Natural killer cell (primary cell): ENCODE results near the gene PDZD11. TPM values are rescaled to one million over a fixed set of nuclear protein-coding genes. Genes with fewer than 3 reads are reported as not detected.
"Not testable (repeated sequence)": the region's sequence is repeated elsewhere in the genome, so short reads cannot be mapped to it uniquely, and the experiment has no call there.

Experiments used
- ATAC-seq, 3 donors: fragments of 150-1000 bp in 2 of 3; fragments of 200-7000 bp in 1 of 3; cut with Tn5 transposase; 1 replicate in 1 of 3; 2 replicates in 2 of 3; pipeline ENCODE4 v1.10.0; 2021; ENCODE audit warnings: mild to moderate bottlenecking in 2 of 3, moderate library complexity in 2 of 3
- DNase-seq, 2 donors: peaks; one replicate each; pipeline versions ENCODE4 v3.0.0 to v3.0.0-alpha.2; 2013 to 2021; ENCODE audit warnings: mixed read lengths in 1 of 2
- H3K27ac ChIP-seq: one replicate; pipeline ENCODE4 v1.5.1; 2013; ENCODE audit warnings: mild to moderate bottlenecking, low read length
- H3K27me3 ChIP-seq: one replicate; pipeline ENCODE4 v1.6.1; 2013; ENCODE audit warnings: low read length; ENCODE audit not compliant: control insufficient read depth, insufficient read depth
- H3K36me3 ChIP-seq: one replicate; pipeline ENCODE4 v1.6.1; 2013; ENCODE audit warnings: low read length; ENCODE audit not compliant: control insufficient read depth, insufficient read depth
- H3K4me1 ChIP-seq: one replicate; pipeline ENCODE4 v1.6.1; 2013; ENCODE audit warnings: low read length; ENCODE audit not compliant: control insufficient read depth, insufficient read depth
- H3K4me3 ChIP-seq: one replicate; pipeline ENCODE4 v1.5.1; 2013; ENCODE audit warnings: low read length
- H3K9me3 ChIP-seq: one replicate; pipeline ENCODE4 v1.6.1; 2013; ENCODE audit warnings: low read length; ENCODE audit not compliant: control insufficient read depth, insufficient read depth
- H3K27ac Mint-ChIP-seq, 2 donors: one replicate each; pipeline ENCODE4 v1.8.0; 2022; ENCODE audit warnings: mild to moderate bottlenecking in 2 of 2, mixed read lengths in 2 of 2, moderate library complexity in 1 of 2
- H3K27me3 Mint-ChIP-seq, 2 donors: one replicate each; pipeline ENCODE4 v1.8.0; 2022; ENCODE audit warnings: low read depth in 2 of 2, mixed read lengths in 2 of 2
- H3K36me3 Mint-ChIP-seq: one replicate; pipeline ENCODE4 v1.8.0; 2022; ENCODE audit warnings: mixed read lengths
- H3K4me1 Mint-ChIP-seq, 2 donors: one replicate each; pipeline ENCODE4 v1.8.0; 2022; ENCODE audit warnings: mixed read lengths in 2 of 2
- H3K4me3 Mint-ChIP-seq: one replicate; pipeline ENCODE4 v1.8.0; 2022; ENCODE audit warnings: mild to moderate bottlenecking, moderate library complexity, mixed read lengths
- H3K9me3 Mint-ChIP-seq, 2 donors: one replicate each; pipeline ENCODE4 v1.8.0; 2022; ENCODE audit warnings: mixed read lengths in 2 of 2
- CTCF ChIP-seq: fragments of 200-600 bp; IDR thresholded peaks from one replicate; pipeline ENCODE4 v1.8.0; 2022; ENCODE audit warnings: antibody characterized with exemption
- WGBS: methylation state at CpG from one replicate; pipeline ENCODE4 v1.1.7; 2013; ENCODE audit warnings: missing lambda C conversion rate; ENCODE audit not compliant: insufficient coverage; 5-methylcytosine and 5-hydroxymethylcytosine counted together
- intact Hi-C: fragments of 100-400 bp; cut with micrococcal nuclease; formaldehyde crosslinking; loops from one replicate; pipeline ENCODE4 v1.14.2; 2022
- total RNA-seq, 4 donors: library from RNA; stranded (reverse); fragments of 120-200 nt in 1 of 4; gene quantifications; one replicate each; pipeline versions ENCODE4 v1.2.3 to v1.2.4, GENCODE V29; 2013 to 2022

The PDZD11 gene
- total RNA-seq, 3 donors from 2014 or later (not counting 1 experiment from before 2014, with no cell fraction given), result 16.7 to 22.3 (median 17.0) TPM

- Histone ChIP-seq H3K36me3 (no peaks in the 10 kb centered on the region), H3K27me3 (no peaks in the 10 kb centered on the region), H3K27ac (no peak overlapping the region), H3K4me3 (no peak overlapping the region), H3K9me3 (no peaks in the 10 kb centered on the region), H3K4me1 (no peaks in the 10 kb centered on the region)
- Mint-ChIP-seq H3K36me3 (no peaks in the 10 kb centered on the region), H3K4me3 (no peak overlapping the region), H3K27ac (no peak overlapping the region), H3K4me1 (no peaks in the 10 kb centered on the region), H3K9me3 (no peaks in the 10 kb centered on the region), H3K27me3 (no peaks in the 10 kb centered on the region)
- ATAC-seq (no peak), DNase-seq (no peak)
- WGBS, result no CpG with 5 or more reads among the region's 1 CpG
- no peak for TF ChIP-seq CTCF
- intact Hi-C loops, result no loop called here
Observed at GRCh38 chrX:70332600-70332999, 42.9 kb upstream of the PDZD11 start.

GRCh38 chrX:70331161-70331560 is 41.4 kb upstream of the PDZD11 start:
- Histone ChIP-seq H3K36me3 (no peaks in the 10 kb centered on the region), H3K9me3 (no peaks in the 10 kb centered on the region), H3K27ac (no peak overlapping the region), H3K27me3 (no peaks in the 10 kb centered on the region), H3K4me1 (no peaks in the 10 kb centered on the region), H3K4me3 (no peak overlapping the region)
- intact Hi-C loops, result no loop called here
- H3K9me3 Mint-ChIP-seq, result no peaks in the 10 kb centered on the region
- no peak for TF ChIP-seq CTCF
- no peak overlapping the region for H3K4me3 Mint-ChIP-seq
- DNase-seq, result no peak
- ATAC-seq, result no peak
- H3K36me3 Mint-ChIP-seq, result no peaks in the 10 kb centered on the region
- no peaks in the 10 kb centered on the region for H3K4me1 Mint-ChIP-seq
- WGBS, result no CpG with 5 or more reads among the region's 1 CpG
- H3K27ac Mint-ChIP-seq, result no peak overlapping the region
- peaks cover 0 to 10% of the 10 kb centered on the region in 2 donors for H3K27me3 Mint-ChIP-seq

GRCh38 chrX:70324326-70324725 is 34.6 kb upstream of the PDZD11 start:
- peaks cover 0 to 13% of the 10 kb centered on the region in 2 donors for H3K27me3 Mint-ChIP-seq
- H3K27me3 ChIP-seq, result no peaks in the 10 kb centered on the region
- no peak for TF ChIP-seq CTCF
- intact Hi-C loops, result no loop called here
- no CpG with 5 or more reads among the region's 2 CpGs for WGBS
- H3K4me3 ChIP-seq, result no peak overlapping the region
- H3K4me3 Mint-ChIP-seq, result no peak overlapping the region
- no peaks in the 10 kb centered on the region for H3K36me3 ChIP-seq
- H3K27ac ChIP-seq, result no peak overlapping the region
- H3K9me3 Mint-ChIP-seq, result no peaks in the 10 kb centered on the region
- no peaks in the 10 kb centered on the region for H3K4me1 Mint-ChIP-seq
- DNase-seq (no peak), ATAC-seq (no peak)
- no peaks in the 10 kb centered on the region for H3K4me1 ChIP-seq
- no peaks in the 10 kb centered on the region for H3K9me3 ChIP-seq
- H3K36me3 Mint-ChIP-seq, result no peaks in the 10 kb centered on the region
- no peak overlapping the region for H3K27ac Mint-ChIP-seq

- H3K4me3 Mint-ChIP-seq, ATAC-seq, H3K9me3 Mint-ChIP-seq, H3K36me3 ChIP-seq, H3K4me1 ChIP-seq, H3K36me3 Mint-ChIP-seq, H3K27ac ChIP-seq, H3K27ac Mint-ChIP-seq, H3K4me3 ChIP-seq, H3K9me3 ChIP-seq, H3K4me1 Mint-ChIP-seq, DNase-seq, intact Hi-C loops, H3K27me3 ChIP-seq: not testable (repeated sequence)
- 100% methylated on average over 5 of the region's 6 CpGs for WGBS
- H3K27me3 Mint-ChIP-seq, result peaks cover 0 to 13% of the 10 kb centered on the region in 2 donors
Observed at GRCh38 chrX:70323628-70324027, 33.9 kb upstream of the PDZD11 start.
